Measurements from ENCODE around the gene FOXO3. TPM values are rescaled to one million over a fixed set of nuclear protein-coding genes. Genes with fewer than 3 reads are reported as not detected.

FOXO3 gene
- total RNA-seq, 2 donors from 2014 or later, result 16.4 to 20.3 TPM

DNA sequence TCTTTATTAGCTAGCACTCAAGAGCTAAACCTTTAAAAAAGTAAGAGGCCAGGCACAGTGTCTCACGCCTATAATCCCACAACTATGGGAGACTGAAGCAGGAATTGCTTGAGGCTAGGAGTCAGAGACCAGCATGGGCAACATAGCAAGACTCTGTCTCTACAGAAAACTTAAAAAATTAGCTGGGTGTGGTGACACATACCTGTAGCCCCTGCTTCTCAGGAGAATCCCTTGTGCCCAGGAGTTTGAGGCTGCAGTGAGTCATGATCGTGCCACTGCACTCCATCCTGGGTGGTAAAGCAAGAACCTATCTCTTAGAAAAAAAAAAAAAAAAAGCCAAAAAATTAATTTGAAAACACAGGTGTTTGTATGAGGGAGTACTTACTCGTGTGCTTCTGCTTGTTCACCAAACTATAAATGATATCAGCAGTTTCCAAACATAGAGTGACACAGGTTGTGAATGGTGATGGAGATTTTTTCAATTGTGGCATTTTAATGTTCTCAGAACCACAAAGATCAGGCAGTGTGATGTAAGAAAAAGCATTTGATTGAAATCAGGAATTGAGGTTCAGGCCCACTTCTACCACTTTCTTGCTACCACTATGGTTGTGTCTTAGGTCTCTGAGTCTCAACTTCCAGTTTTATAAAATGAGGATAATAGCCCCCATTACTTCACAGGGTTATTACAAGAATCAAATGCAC lies 104.9 kb downstream of the FOXO3 start:
- Mint-ChIP-seq H3K36me3 (ENCODE audit: low read depth) (peaks cover 24% of the 10 kb centered on the region), H3K4me1 (peaks cover 18% of the 10 kb centered on the region), H3K4me3 (no peak overlapping the region), H3K27me3 (ENCODE audit: insufficient read depth) (no peaks in the 10 kb centered on the region), H3K27ac (no peak overlapping the region), H3K9me3 (no peaks in the 10 kb centered on the region)
- 97 to 100% methylated on average over 1 to 3 of the region's 3 CpGs for WGBS, 2 experiments (ENCODE audit: insufficient coverage in 1 of 2, insufficient read length in 1 of 2)
- H3K36me3 ChIP-seq (ENCODE audit: control insufficient read depth, insufficient read depth, low read length), result peaks cover 11% of the 10 kb centered on the region
- H3K27me3 ChIP-seq (ENCODE audit: control insufficient read depth, insufficient read depth, low read length, poor library complexity, severe bottlenecking), result no peaks in the 10 kb centered on the region
- H3K9ac ChIP-seq (ENCODE audit: extremely low read depth, low read length, poor library complexity, severe bottlenecking), result no peak overlapping the region
- no peak overlapping the region for H3K27ac ChIP-seq (ENCODE audit: low read depth, low read length)
- DNase-seq, result no peak
- no peaks in the 10 kb centered on the region for H3K4me1 ChIP-seq (ENCODE audit: control insufficient read depth, insufficient read depth, low read length)
- H3K9me3 ChIP-seq (ENCODE audit: control insufficient read depth, low read length), result no peaks in the 10 kb centered on the region
- TF ChIP-seq, protein P1, sequence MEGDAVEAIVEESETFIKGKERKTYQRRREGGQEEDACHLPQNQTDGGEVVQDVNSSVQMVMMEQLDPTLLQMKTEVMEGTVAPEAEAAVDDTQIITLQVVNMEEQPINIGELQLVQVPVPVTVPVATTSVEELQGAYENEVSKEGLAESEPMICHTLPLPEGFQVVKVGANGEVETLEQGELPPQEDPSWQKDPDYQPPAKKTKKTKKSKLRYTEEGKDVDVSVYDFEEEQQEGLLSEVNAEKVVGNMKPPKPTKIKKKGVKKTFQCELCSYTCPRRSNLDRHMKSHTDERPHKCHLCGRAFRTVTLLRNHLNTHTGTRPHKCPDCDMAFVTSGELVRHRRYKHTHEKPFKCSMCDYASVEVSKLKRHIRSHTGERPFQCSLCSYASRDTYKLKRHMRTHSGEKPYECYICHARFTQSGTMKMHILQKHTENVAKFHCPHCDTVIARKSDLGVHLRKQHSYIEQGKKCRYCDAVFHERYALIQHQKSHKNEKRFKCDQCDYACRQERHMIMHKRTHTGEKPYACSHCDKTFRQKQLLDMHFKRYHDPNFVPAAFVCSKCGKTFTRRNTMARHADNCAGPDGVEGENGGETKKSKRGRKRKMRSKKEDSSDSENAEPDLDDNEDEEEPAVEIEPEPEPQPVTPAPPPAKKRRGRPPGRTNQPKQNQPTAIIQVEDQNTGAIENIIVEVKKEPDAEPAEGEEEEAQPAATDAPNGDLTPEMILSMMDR (conservative IDR thresholded peaks at IDR 0.05), result no peak
- no peak overlapping the region for H3K4me3 ChIP-seq (ENCODE audit: low read length)

DNA sequence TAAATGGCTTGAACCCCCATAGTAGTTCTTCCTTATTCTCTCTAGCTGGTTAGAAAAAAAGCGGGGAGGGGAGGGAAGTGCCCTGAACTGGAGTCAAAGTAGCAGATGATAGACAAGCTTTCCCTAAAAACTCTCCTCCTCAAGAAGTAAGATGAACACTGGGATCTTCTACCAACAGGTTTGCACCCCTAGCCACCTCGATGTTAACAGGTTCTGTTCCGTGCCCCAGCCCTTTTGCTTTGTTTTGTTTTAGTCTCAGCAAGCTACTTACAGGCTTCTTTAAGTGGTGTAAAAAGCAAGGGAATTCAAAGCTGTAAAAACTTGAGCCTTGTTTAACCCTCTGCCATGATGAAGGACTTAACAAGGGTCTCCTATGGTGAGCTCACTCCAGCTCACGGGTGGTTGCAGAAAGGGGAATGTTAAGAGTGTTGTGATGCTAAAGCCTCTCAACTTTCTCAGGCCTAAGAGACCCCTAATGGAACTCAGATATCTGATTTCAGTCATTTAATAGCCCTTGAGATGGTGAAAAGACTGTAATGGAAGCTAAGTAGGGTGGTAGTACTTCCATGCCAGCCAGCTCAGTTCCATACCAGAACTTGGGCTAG lies 106.0 kb downstream of the FOXO3 start:
- no peak overlapping the region for H3K27ac ChIP-seq (ENCODE audit: low read depth, low read length)
- Mint-ChIP-seq H3K27ac (no peak overlapping the region), H3K27me3 (ENCODE audit: insufficient read depth) (no peaks in the 10 kb centered on the region), H3K9me3 (no peaks in the 10 kb centered on the region), H3K4me1 (peaks cover 21% of the 10 kb centered on the region), H3K36me3 (ENCODE audit: low read depth) (peaks cover 24% of the 10 kb centered on the region), H3K4me3 (no peak overlapping the region)
- TF ChIP-seq, protein P1 (conservative IDR thresholded peaks at IDR 0.05), result no peak
- H3K36me3 ChIP-seq (ENCODE audit: control insufficient read depth, insufficient read depth, low read length), result peaks cover 11% of the 10 kb centered on the region
- H3K9ac ChIP-seq (ENCODE audit: extremely low read depth, low read length, poor library complexity, severe bottlenecking), result no peak overlapping the region
- H3K9me3 ChIP-seq (ENCODE audit: control insufficient read depth, low read length), result no peaks in the 10 kb centered on the region
- H3K4me1 ChIP-seq (ENCODE audit: control insufficient read depth, insufficient read depth, low read length), result no peaks in the 10 kb centered on the region
- 84 to 100% methylated on average over 1 to 4 of the region's 4 CpGs for WGBS, 2 experiments (ENCODE audit: insufficient coverage in 1 of 2, insufficient read length in 1 of 2)
- no peak for DNase-seq
- H3K27me3 ChIP-seq (ENCODE audit: control insufficient read depth, insufficient read depth, low read length, poor library complexity, severe bottlenecking), result no peaks in the 10 kb centered on the region
- no peak overlapping the region for H3K4me3 ChIP-seq (ENCODE audit: low read length)

DNA sequence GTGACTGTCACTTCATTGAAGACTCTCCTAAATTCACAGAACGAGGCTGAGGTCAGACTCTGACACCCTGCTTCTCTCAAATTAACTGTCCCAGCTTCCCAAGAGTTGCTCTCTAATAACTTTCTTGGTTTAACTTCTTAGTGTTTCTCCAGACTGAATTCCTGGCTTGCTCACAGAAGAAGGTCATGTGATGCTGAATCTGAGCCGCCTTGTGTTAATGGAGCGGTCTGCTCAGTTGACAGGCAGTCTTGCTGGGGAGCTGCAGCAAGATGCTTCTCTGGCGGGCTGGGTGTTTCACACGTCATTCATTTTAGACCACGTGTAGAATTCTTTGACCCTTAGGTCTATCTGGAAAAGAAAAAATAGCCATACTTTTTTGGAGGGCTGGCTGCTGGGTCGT lies 107.3 kb downstream of the FOXO3 start:
- H3K36me3 Mint-ChIP-seq (ENCODE audit: low read depth), result peaks cover 24% of the 10 kb centered on the region
- no peak for DNase-seq
- no peak overlapping the region for H3K27ac Mint-ChIP-seq
- Histone ChIP-seq H3K4me3 (ENCODE audit: low read length) (no peak overlapping the region), H3K36me3 (ENCODE audit: control insufficient read depth, insufficient read depth, low read length) (peaks cover 11% of the 10 kb centered on the region), H3K27me3 (ENCODE audit: control insufficient read depth, insufficient read depth, low read length, poor library complexity, severe bottlenecking) (no peaks in the 10 kb centered on the region), H3K27ac (ENCODE audit: low read depth, low read length) (peak overlapping the region; percentile 29), H3K9me3 (ENCODE audit: control insufficient read depth, low read length) (no peaks in the 10 kb centered on the region), H3K9ac (ENCODE audit: extremely low read depth, low read length, poor library complexity, severe bottlenecking) (no peak overlapping the region), H3K4me1 (ENCODE audit: control insufficient read depth, insufficient read depth, low read length) (no peaks in the 10 kb centered on the region)
- H3K4me1 Mint-ChIP-seq, result peaks cover 21% of the 10 kb centered on the region
- no peaks in the 10 kb centered on the region for H3K9me3 Mint-ChIP-seq
- H3K4me3 Mint-ChIP-seq, result no peak overlapping the region
- H3K27me3 Mint-ChIP-seq (ENCODE audit: insufficient read depth), result no peaks in the 10 kb centered on the region
- 70 to 78% methylated on average over 5 to 7 of the region's 7 CpGs for WGBS, 2 experiments (ENCODE audit: insufficient coverage in 1 of 2, insufficient read length in 1 of 2)
- TF ChIP-seq, protein P1 (conservative IDR thresholded peaks at IDR 0.05), result no peak
